Body of pancreas (tissue), 4 donors: Measurements from ENCODE around the gene MASP1. TPM values are rescaled to one million over a fixed set of nuclear protein-coding genes. Genes with fewer than 3 reads are reported as not detected.

Experiments used
- ATAC-seq: fragments of 150-250 bp; one replicate; pipeline ENCODE4 v1.9.1; 2016
- DNase-seq, 4 donors: peaks; one replicate each; pipeline ENCODE4 v3.0.0-alpha.2; 2019
- H3K27ac ChIP-seq, 4 donors: fragments of 200-600 bp; sonication (generic); 1 replicate in 3 of 4; 2 replicates in 1 of 4; pipeline versions ENCODE4 v1.5.1 to v1.6.1; 2016 to 2019; ENCODE audit warnings: mild to moderate bottlenecking in 1 of 4, mixed read lengths in 1 of 4, moderate library complexity in 1 of 4
- H3K27me3 ChIP-seq, 2 donors: fragments of 200-600 bp; sonication (generic); one replicate each; pipeline ENCODE4 v1.6.0; 2016; ENCODE audit warnings: mild to moderate bottlenecking in 1 of 2
- H3K36me3 ChIP-seq, 2 donors: fragments of 200-600 bp; sonication (generic); replicated peaks in 1 of 2; 2 replicates each; pipeline ENCODE4 v1.5.1; 2016; ENCODE audit warnings: low read depth in 2 of 2; ENCODE audit not compliant: insufficient read depth in 1 of 2
- H3K4me1 ChIP-seq: fragments of 200-600 bp; sonication (generic); one replicate; pipeline ENCODE4 v1.6.0; 2016
- H3K4me3 ChIP-seq, 2 donors: fragments of 200-600 bp; sonication (generic); 1 replicate in 1 of 2; 2 replicates in 1 of 2; pipeline ENCODE4 v1.5.1; 2016 to 2019
- H3K9me3 ChIP-seq, 3 donors: fragments of 200-600 bp; sonication (generic); 1 replicate in 2 of 3; 2 replicates in 1 of 3; pipeline ENCODE4 v1.5.1; 2016
- CTCF ChIP-seq, 7 experiments: fragments of 450-650 bp in 4 of 7; fragments of 200-600 bp in 3 of 7; sonication (generic) in 3 of 7; IDR thresholded peaks; one replicate each; pipeline ENCODE4 v1.5.1; 2016 to 2019; ENCODE audit warnings: antibody characterized with exemption in 7 of 7
- POLR2A ChIP-seq, 3 donors: fragments of 450-650 bp; IDR thresholded peaks; one replicate each; pipeline ENCODE4 v1.6.1; 2016; ENCODE audit warnings: antibody characterized with exemption in 3 of 3, mild to moderate bottlenecking in 2 of 3
- WGBS, 2 donors: methylation state at CpG; one replicate each; pipeline ENCODE4 v1.1.5; 2017; 5-methylcytosine and 5-hydroxymethylcytosine counted together
- intact Hi-C: fragments of 100-400 bp; cut with DNase I; formaldehyde crosslinking; loops from one replicate; pipeline ENCODE4 v1.15.1; 2023
- total RNA-seq, 2 donors: library from RNA; depleted of rRNA; stranded (reverse); fragments of >200 nt; gene quantifications; one replicate each; pipeline ENCODE4 v1.1.0, GENCODE V29; 2016

The MASP1 gene
- total RNA-seq, 2 donors from 2014 or later: 2.3 TPM; not detected in 1

GRCh38 chr3:187265461-187265955, 26.0 kb downstream of the MASP1 start:
- intact Hi-C loops: no loop called here
- TF ChIP-seq POLR2A (IDR thresholded peaks at IDR 0.05) (no peak), CTCF (IDR thresholded peaks at IDR 0.05) (no peak)
- Histone ChIP-seq H3K27me3 (no peaks in the 10 kb centered on the region), H3K36me3 (no peaks in the 10 kb centered on the region), H3K4me3 (no peak overlapping the region), H3K27ac (peak overlapping the region in 2 of 4 donors; percentile 57 to 63), H3K4me1 (peaks cover 27% of the 10 kb centered on the region), H3K9me3 (peaks cover 0 to 5% (median 0%) of the 10 kb centered on the region in 3 donors)
- ATAC-seq (no peak), DNase-seq (no peak)
- WGBS, 2 donors: 64 to 79% methylated on average over 2 of the region's 2 CpGs

- no peak for ATAC-seq
- Histone ChIP-seq H3K4me1 (peaks cover 27% of the 10 kb centered on the region), H3K27me3 (no peaks in the 10 kb centered on the region), H3K27ac (peak overlapping the region in 3 of 4 donors; percentile 19 to 63 (median 57)), H3K9me3 (peaks cover 0 to 5% (median 0%) of the 10 kb centered on the region in 3 donors), H3K4me3 (no peak overlapping the region), H3K36me3 (no peaks in the 10 kb centered on the region)
- no peak for DNase-seq
- WGBS, 2 donors: 89 to 96% methylated on average over 3 of the region's 3 CpGs
- intact Hi-C loops: no loop called here
- TF ChIP-seq CTCF (IDR thresholded peaks at IDR 0.05): no peak
- no peak for TF ChIP-seq POLR2A (IDR thresholded peaks at IDR 0.05)
Observed at GRCh38 chr3:187264911-187265310, 26.6 kb downstream of the MASP1 start.

- TF ChIP-seq POLR2A (IDR thresholded peaks at IDR 0.05) (no peak), CTCF (IDR thresholded peaks at IDR 0.05) (no peak)
- Histone ChIP-seq H3K27ac (peak overlapping the region in 3 of 4 donors; percentile 19 to 63 (median 57)), H3K27me3 (no peaks in the 10 kb centered on the region), H3K36me3 (no peaks in the 10 kb centered on the region), H3K9me3 (no peaks in the 10 kb centered on the region), H3K4me1 (peaks cover 27% of the 10 kb centered on the region), H3K4me3 (no peak overlapping the region)
- ATAC-seq (peak; percentile 98), DNase-seq (peak in 1 of 4 donors; percentile 35)
- intact Hi-C loops: no loop called here
- 5 to 18% methylated on average over 4 of the region's 4 CpGs for WGBS, 2 donors
Observed at GRCh38 chr3:187264021-187264420, 27.5 kb downstream of the MASP1 start.

GRCh38 chr3:187263270-187263669, 28.3 kb downstream of the MASP1 start:
- Histone ChIP-seq H3K4me3 (no peak overlapping the region), H3K36me3 (no peaks in the 10 kb centered on the region), H3K27me3 (no peaks in the 10 kb centered on the region), H3K9me3 (no peaks in the 10 kb centered on the region), H3K27ac (peak overlapping the region in 2 of 4 donors; percentile 19 to 63), H3K4me1 (peaks cover 27% of the 10 kb centered on the region)
- DNase-seq: no peak
- no peak for ATAC-seq
- intact Hi-C loops: no loop called here
- TF ChIP-seq POLR2A (IDR thresholded peaks at IDR 0.05) (no peak), CTCF (IDR thresholded peaks at IDR 0.05) (no peak)

- H3K4me3 ChIP-seq: no peak overlapping the region
- H3K36me3 ChIP-seq: no peaks in the 10 kb centered on the region
- peaks cover 27% of the 10 kb centered on the region for H3K4me1 ChIP-seq
- DNase-seq (no peak), ATAC-seq (no peak)
- no peak for TF ChIP-seq CTCF (IDR thresholded peaks at IDR 0.05)
- TF ChIP-seq POLR2A (IDR thresholded peaks at IDR 0.05): no peak
- WGBS, 2 donors: 74 to 79% methylated on average over 6 of the region's 6 CpGs
- H3K27ac ChIP-seq: no peak overlapping the region
- intact Hi-C loops: no loop called here
- H3K9me3 ChIP-seq: no peaks in the 10 kb centered on the region
- no peaks in the 10 kb centered on the region for H3K27me3 ChIP-seq
Observed at GRCh38 chr3:187262360-187262759, 29.2 kb downstream of the MASP1 start.
